IMR-90 (cell line): ENCODE results near the gene ITM2C. TPM values are rescaled to one million over a fixed set of nuclear protein-coding genes. Genes with fewer than 3 reads are reported as not detected.

Source experiments
- ATAC-seq: fragments of 200-7000 bp; cut with Tn5 transposase; 2 replicates; pipeline ENCODE4 v1.9.1; 2020; ENCODE audit warnings: low read depth, mild to moderate bottlenecking, moderate library complexity
- BruUV-seq: library from RNA; stranded (reverse); fragments of 400-500 nt; replicated peaks from 2 replicates; lab custom pipeline; 2021; lab: Mats Ljungman, UMichigan
- CTCF ChIA-PET: fragments of 300-600 bp; formaldehyde crosslinking; extraction: SDS; loops from one replicate; lab custom pipeline; 2021; ENCODE audit warnings: antibody characterized with exemption; lab: Yijun Ruan, JAX
- POLR2A ChIA-PET: fragments of 300-600 bp; sonication (Branson Sonifier 250); formaldehyde crosslinking; loops from one replicate; lab custom pipeline; 2022; ENCODE audit warnings: antibody characterized with exemption; ENCODE audit not compliant: unreplicated experiment; lab: Charles Lee
- DNase-seq: peaks from one replicate; pipeline ENCODE4 v3.0.0; 2013
- H2AFZ ChIP-seq: replicated peaks from 2 replicates; pipeline ENCODE3; 2013; ENCODE audit warnings: low read length, mild to moderate bottlenecking; ENCODE audit not compliant: poor library complexity
- H2AK5ac ChIP-seq: 2 replicates; pipeline ENCODE4 v1.6.1; 2013; ENCODE audit warnings: low read depth, low read length, inconsistent platforms
- H2AK9ac ChIP-seq: replicated peaks from 2 replicates; pipeline ENCODE3; 2013; ENCODE audit warnings: mild to moderate bottlenecking, low read depth, low read length, moderate library complexity; ENCODE audit not compliant: poor library complexity
- H2BK120ac ChIP-seq: 2 replicates; pipeline ENCODE4 v1.6.1; 2013; ENCODE audit warnings: low read depth, low read length, inconsistent platforms
- H2BK15ac ChIP-seq: 3 replicates; pipeline ENCODE4 v1.6.1; 2013; ENCODE audit warnings: low read depth, low read length, inconsistent platforms
- H2BK20ac ChIP-seq: 2 replicates; pipeline ENCODE4 v1.6.1; 2013; ENCODE audit warnings: low read depth, mild to moderate bottlenecking, inconsistent platforms, low read length, moderate library complexity
- H2BK5ac ChIP-seq: 2 replicates; pipeline ENCODE4 v1.6.1; 2013; ENCODE audit warnings: mild to moderate bottlenecking, low read depth, low read length, inconsistent platforms; ENCODE audit not compliant: poor library complexity, severe bottlenecking
- H3K14ac ChIP-seq: replicated peaks from 2 replicates; pipeline ENCODE4 v1.6.1; 2013; ENCODE audit warnings: low read depth, low read length, inconsistent platforms
- H3K18ac ChIP-seq: 2 replicates; pipeline ENCODE4 v1.6.1; 2013; ENCODE audit warnings: low read depth, low read length, control low read depth
- H3K23ac ChIP-seq: 2 replicates; pipeline ENCODE4 v1.6.1; 2013; ENCODE audit warnings: low read depth, low read length, inconsistent platforms
- H3K27ac ChIP-seq: 2 replicates; pipeline ENCODE4 v1.5.1; 2013; ENCODE audit warnings: mild to moderate bottlenecking, control low read depth, low read length; ENCODE audit not compliant: insufficient read depth
- H3K27me3 ChIP-seq: 2 replicates; pipeline ENCODE4 v1.6.1; 2013; ENCODE audit warnings: low read length; ENCODE audit not compliant: control insufficient read depth, insufficient read depth
- H3K36me3 ChIP-seq: 2 replicates; pipeline ENCODE4 v1.6.1; 2013; ENCODE audit warnings: low read length, mixed read lengths; ENCODE audit not compliant: control insufficient read depth, insufficient read depth
- H3K4ac ChIP-seq: 2 replicates; pipeline ENCODE4 v1.6.1; 2013; ENCODE audit warnings: low read depth, low read length, inconsistent platforms
- H3K4me1 ChIP-seq: 2 replicates; pipeline ENCODE4 v1.6.1; 2013; ENCODE audit warnings: low read length, mixed read lengths; ENCODE audit not compliant: control insufficient read depth, insufficient read depth
- H3K4me2 ChIP-seq: 2 replicates; pipeline ENCODE4 v1.6.1; 2013; ENCODE audit warnings: low read depth, mild to moderate bottlenecking, control low read depth, low read length, moderate library complexity
- H3K4me3 ChIP-seq: 2 replicates; pipeline ENCODE4 v1.5.1; 2013; ENCODE audit warnings: low read depth, mild to moderate bottlenecking, control low read depth, low read length, moderate library complexity; ENCODE audit not compliant: insufficient read depth
- H3K56ac ChIP-seq: 2 replicates; pipeline ENCODE4 v1.6.1; 2013; ENCODE audit warnings: low read length, inconsistent platforms; ENCODE audit not compliant: insufficient read depth; ENCODE audit errors: extremely low read depth
- H3K79me1 ChIP-seq, 2 experiments: 2 replicates each; pipeline ENCODE4 v1.6.1; 2013; ENCODE audit warnings: low read length in 2 of 2, inconsistent platforms in 1 of 2, low read depth in 1 of 2
- H3K9ac ChIP-seq: 2 replicates; pipeline ENCODE4 v1.6.1; 2013; ENCODE audit warnings: low read depth, low read length, control low read depth
- H3K9me1 ChIP-seq: 2 replicates; pipeline ENCODE4 v1.6.1; 2013; ENCODE audit warnings: low read length, inconsistent platforms; ENCODE audit not compliant: insufficient read depth
- H3K9me3 ChIP-seq: 2 replicates; pipeline ENCODE4 v1.6.1; 2013; ENCODE audit warnings: low read length; ENCODE audit not compliant: control insufficient read depth, insufficient read depth
- H4K20me1 ChIP-seq: 2 replicates; pipeline ENCODE4 v1.6.1; 2013; ENCODE audit warnings: low read length, inconsistent platforms; ENCODE audit not compliant: insufficient read depth
- H4K5ac ChIP-seq: 2 replicates; pipeline ENCODE4 v1.6.1; 2013; ENCODE audit warnings: mild to moderate bottlenecking, low read depth, low read length, control low read depth
- H4K8ac ChIP-seq, 2 experiments: 2 replicates each; pipeline ENCODE4 v1.6.1; 2013; ENCODE audit warnings: low read depth in 2 of 2, low read length in 2 of 2, control low read depth in 1 of 2, inconsistent platforms in 1 of 2
- H4K91ac ChIP-seq: 2 replicates; pipeline ENCODE4 v1.6.1; 2013; ENCODE audit warnings: low read depth, low read length, inconsistent platforms; ENCODE audit not compliant: insufficient read depth
- CHD1 ChIP-seq: IDR thresholded peaks from 2 replicates; pipeline ENCODE4 v1.6.1; 2012; ENCODE audit warnings: low read depth, low read length, improper control_type of control experiment
- FOS ChIP-seq: fragments of 150-350 bp; IDR thresholded peaks from 2 replicates; pipeline ENCODE4 v1.6.1; 2016; ENCODE audit warnings: low read depth, low read length
- MAFK ChIP-seq: IDR thresholded peaks from 2 replicates; pipeline ENCODE4 v1.6.1; 2012; ENCODE audit warnings: low read depth, low read length, improper control_type of control experiment
- MAZ ChIP-seq: IDR thresholded peaks from 2 replicates; pipeline ENCODE4 v1.6.1; 2012; ENCODE audit warnings: low read depth, mild to moderate bottlenecking, low read length, improper control_type of control experiment, moderate library complexity, borderline replicate concordance
- MXI1 ChIP-seq: IDR thresholded peaks from 2 replicates; pipeline ENCODE4 v1.6.1; 2012; ENCODE audit warnings: low read depth, mild to moderate bottlenecking, low read length, moderate library complexity, borderline replicate concordance
- POLR2A ChIP-seq: IDR thresholded peaks from 2 replicates; pipeline ENCODE4 v1.6.1; 2012; ENCODE audit warnings: mild to moderate bottlenecking, low read depth, low read length
- RAD21 ChIP-seq: IDR thresholded peaks from 2 replicates; pipeline ENCODE4 v1.6.1; 2012; ENCODE audit warnings: low read length, improper control_type of control experiment
- RFX5 ChIP-seq: IDR thresholded peaks from 2 replicates; pipeline ENCODE4 v1.8.0; 2012; ENCODE audit warnings: low read depth, mild to moderate bottlenecking, low read length, moderate library complexity
- SMC3 ChIP-seq: fragments of 150-350 bp; IDR thresholded peaks from 2 replicates; pipeline ENCODE4 v1.6.1; 2016; ENCODE audit warnings: low read depth, mild to moderate bottlenecking, antibody characterized with exemption, low read length, moderate library complexity
- WGBS, 2 experiments: methylation state at CpG; one replicate each; pipeline versions ENCODE4 v1.1.5 to v1.1.7; 2013; ENCODE audit warnings: missing lambda C conversion rate in 2 of 2; ENCODE audit not compliant: insufficient read length in 1 of 2; ENCODE audit errors: extremely low coverage in 2 of 2; 5-methylcytosine and 5-hydroxymethylcytosine counted together
- dilution Hi-C: fragments of 300-500 bp; cut with HindIII; formaldehyde crosslinking; loops from one replicate; pipeline ENCODE4 v1.14.3; 2018; ENCODE audit warnings: low sequenced_read_pairs; ENCODE audit not compliant: unreplicated experiment
- in situ Hi-C: fragments of 300-500 bp; cut with MboI; formaldehyde crosslinking; loops from 3 replicates; pipeline ENCODE4 v1.14.3; 2019; ENCODE audit warnings: low sequenced_read_pairs, inconsistent platforms, mixed read lengths
- intact Hi-C: fragments of 100-400 bp; cut with micrococcal nuclease; formaldehyde crosslinking; loops from 2 replicates; pipeline ENCODE4 v1.10.0; 2022
- polyA plus RNA-seq, 3 experiments: library from polyadenylated mRNA; depleted of rRNA; stranded (reverse); fragments of >200 nt; gene quantifications; 2 replicates each; pipeline ENCODE4 v1.2.3, GENCODE V29; 2012; ENCODE audit warnings: low replicate concordance in 1 of 3
- total RNA-seq: library from RNA; depleted of rRNA; stranded (reverse); fragments of >200 nt; gene quantifications from 2 replicates; pipeline ENCODE4 v1.2.3, GENCODE V29; 2012
- TF ChIP-seq, protein P1 (sequence below): conservative IDR thresholded peaks from 2 replicates; pipeline ENCODE4 v1.5.1; 2012; ENCODE audit warnings: mild to moderate bottlenecking, low read depth, low read length, improper control_type of control experiment

ITM2C gene
- total and polyA plus RNA-seq, 2 of the 4 experiments (the other 2 are of a cell fraction): 46.8 to 274 TPM

DNA sequence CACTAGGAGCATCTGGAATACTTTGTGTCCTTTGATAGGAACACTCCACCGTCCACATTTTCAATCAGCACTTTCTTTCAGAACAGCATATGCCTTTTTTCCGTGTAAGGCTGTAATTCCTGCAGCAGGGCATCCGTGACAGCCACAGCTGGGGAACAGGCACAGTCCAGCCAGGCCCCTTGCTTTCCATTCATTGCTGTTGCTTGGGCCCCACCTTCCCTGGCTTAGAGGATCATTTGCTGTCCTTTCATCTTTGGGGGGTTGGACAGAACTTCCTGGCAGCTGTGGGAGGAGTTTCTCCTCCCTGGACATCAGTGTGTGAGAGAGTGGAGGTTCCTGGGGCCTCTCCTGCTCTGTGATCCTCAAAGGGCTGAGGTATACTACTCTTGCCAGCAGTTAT is 49.7 kb upstream of the ITM2C start:
- no peak overlapping the region for H4K5ac ChIP-seq
- H2AK5ac ChIP-seq: no peak overlapping the region
- no peak overlapping the region for H3K23ac ChIP-seq
- H2BK120ac ChIP-seq: no peak overlapping the region
- no CpG with 5 or more reads among the region's 3 CpGs for WGBS, 2 experiments
- intact Hi-C loops (no loop called here), in situ Hi-C loops (loop anchor here (25.0 kb wide), 3 partner anchors 403 to 803 kb away; partner anchors contain the start of genes SP100 and SP110), dilution Hi-C loops (no loop called here)
- no peak overlapping the region for H2BK15ac ChIP-seq
- no peak overlapping the region for H3K14ac ChIP-seq
- H3K56ac ChIP-seq: no peak overlapping the region
- DNase-seq (no peak), ATAC-seq (no peak)
- no peaks in the 10 kb centered on the region for H3K9me3 ChIP-seq
- H3K27ac ChIP-seq: no peak overlapping the region
- no peak overlapping the region for H3K9ac ChIP-seq
- no peaks in the 10 kb centered on the region for H3K27me3 ChIP-seq
- no peak overlapping the region for H2BK20ac ChIP-seq
- ChIA-PET CTCF (no interaction called here), POLR2A (no interaction called here)
- H4K8ac ChIP-seq: no peak overlapping the region
- no peak overlapping the region for H3K18ac ChIP-seq
- H4K91ac ChIP-seq: no peak overlapping the region
- BruUV-seq: no TSS peak
- no peak overlapping the region for H3K4me2 ChIP-seq
- H3K9me1 ChIP-seq: peaks cover 4% of the 10 kb centered on the region; the same call in 1 of the 2 replicates
- peaks cover 6% of the 10 kb centered on the region for H3K4me1 ChIP-seq
- no peak overlapping the region for H3K4me3 ChIP-seq
- peaks cover 30 to 35% of the 10 kb centered on the region in 2 experiments for H3K79me1 ChIP-seq
- TF ChIP-seq SMC3 (no peak), CHD1 (no peak), FOS (no peak), RFX5 (no peak), MAFK (no peak), RAD21 (no peak), MAZ (no peak), POLR2A (no peak), MXI1 (no peak)
- TF ChIP-seq, protein P1, sequence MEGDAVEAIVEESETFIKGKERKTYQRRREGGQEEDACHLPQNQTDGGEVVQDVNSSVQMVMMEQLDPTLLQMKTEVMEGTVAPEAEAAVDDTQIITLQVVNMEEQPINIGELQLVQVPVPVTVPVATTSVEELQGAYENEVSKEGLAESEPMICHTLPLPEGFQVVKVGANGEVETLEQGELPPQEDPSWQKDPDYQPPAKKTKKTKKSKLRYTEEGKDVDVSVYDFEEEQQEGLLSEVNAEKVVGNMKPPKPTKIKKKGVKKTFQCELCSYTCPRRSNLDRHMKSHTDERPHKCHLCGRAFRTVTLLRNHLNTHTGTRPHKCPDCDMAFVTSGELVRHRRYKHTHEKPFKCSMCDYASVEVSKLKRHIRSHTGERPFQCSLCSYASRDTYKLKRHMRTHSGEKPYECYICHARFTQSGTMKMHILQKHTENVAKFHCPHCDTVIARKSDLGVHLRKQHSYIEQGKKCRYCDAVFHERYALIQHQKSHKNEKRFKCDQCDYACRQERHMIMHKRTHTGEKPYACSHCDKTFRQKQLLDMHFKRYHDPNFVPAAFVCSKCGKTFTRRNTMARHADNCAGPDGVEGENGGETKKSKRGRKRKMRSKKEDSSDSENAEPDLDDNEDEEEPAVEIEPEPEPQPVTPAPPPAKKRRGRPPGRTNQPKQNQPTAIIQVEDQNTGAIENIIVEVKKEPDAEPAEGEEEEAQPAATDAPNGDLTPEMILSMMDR: no peak
- peaks cover 39% of the 10 kb centered on the region for H3K36me3 ChIP-seq
- no peak overlapping the region for H2AFZ ChIP-seq
- no peak overlapping the region for H3K4ac ChIP-seq
- H4K20me1 ChIP-seq: peaks cover 5% of the 10 kb centered on the region; the same call in 1 of the 2 replicates
- H2AK9ac ChIP-seq: no peak overlapping the region
- no peak overlapping the region for H2BK5ac ChIP-seq
